A549 (cell line): ENCODE results near the gene SFXN1. TPM values are rescaled to one million over a fixed set of nuclear protein-coding genes. Genes with fewer than 3 reads are reported as not detected.

Experiments used
- ATAC-seq, 2 experiments: fragments of 200-7000 bp in 1 of 2; fragments of >200 bp in 1 of 2; cut with Nextera tagmentation in 1 of 2; cut with Tn5 transposase in 1 of 2; 3 replicates each; pipeline versions ENCODE4 v1.8.0 to v1.9.1; 2018 to 2020; ENCODE audit warnings: mild to moderate bottlenecking in 1 of 2, moderate library complexity in 1 of 2
- CTCF ChIA-PET: fragments of 300-600 bp; sonication (Branson Sonifier 250); formaldehyde crosslinking; extraction: SDS; loops from one replicate; lab custom pipeline; 2021; ENCODE audit warnings: antibody characterized with exemption, inconsistent platforms; lab: Yijun Ruan, JAX
- POLR2A ChIA-PET: fragments of 350-600 bp; formaldehyde crosslinking; extraction: SDS; loops from one replicate; lab custom pipeline; 2021; ENCODE audit warnings: antibody characterized with exemption, inconsistent platforms; lab: Yijun Ruan, JAX
- DNase-seq, 2 experiments: peaks; one replicate each; pipeline versions ENCODE4 v3.0.0 to v3.0.0-alpha.2; 2011 to 2016; ENCODE audit warnings: low read depth in 1 of 2, low spot score in 1 of 2
- FAIRE-seq: peaks from 2 replicates; lab custom pipeline; 2011; peaks lifted over from hg19 to GRCh38; lab: Jason Lieb, UNC
- H3K27ac ChIP-seq, 2 experiments: fragments of >200 bp; sonication (Bioruptor Twin); formaldehyde crosslinking; 3 replicates each; pipeline ENCODE4 v1.5.1; 2016 to 2017
- H3K4me1 ChIP-seq: fragments of >200 bp; sonication (Bioruptor Twin); formaldehyde crosslinking; 3 replicates; pipeline ENCODE4 v1.6.1; 2016
- H3K4me2 ChIP-seq: fragments of >200 bp; sonication (Bioruptor Twin); formaldehyde crosslinking; 3 replicates; pipeline ENCODE4 v1.6.1; 2016
- H3K4me3 ChIP-seq: fragments of >200 bp; sonication (Bioruptor Twin); formaldehyde crosslinking; 3 replicates; pipeline ENCODE4 v1.5.1; 2016
- H3K9me3 ChIP-seq: fragments of >200 bp; sonication (Bioruptor Twin); formaldehyde crosslinking; 3 replicates; pipeline ENCODE4 v1.6.1; 2016
- BHLHE40 ChIP-seq: IDR thresholded peaks from 2 replicates; pipeline ENCODE4 v1.6.1; 2012; ENCODE audit warnings: low read depth, low read length, inconsistent platforms
- CHD2 ChIP-seq: fragments of 150-350 bp; IDR thresholded peaks from 2 replicates; pipeline ENCODE4 v1.6.1; 2014; ENCODE audit warnings: low read length; ENCODE audit not compliant: partially characterized antibody
- CHD4 ChIP-seq: fragments of 200-600 bp; sonication (generic); IDR thresholded peaks from 2 replicates; pipeline ENCODE4 v1.6.1; 2016; ENCODE audit warnings: antibody characterized with exemption, mild to moderate bottlenecking, borderline replicate concordance
- EHMT2 ChIP-seq: fragments of 200-600 bp; sonication (generic); IDR thresholded peaks from 2 replicates; pipeline ENCODE4 v1.6.1; 2016; ENCODE audit warnings: antibody characterized with exemption, low read depth, mild to moderate bottlenecking, moderate library complexity
- ESRRA ChIP-seq: fragments of 150-350 bp; IDR thresholded peaks from 2 replicates; pipeline ENCODE4 v1.6.1; 2014; ENCODE audit warnings: mild to moderate bottlenecking, low read length, borderline replicate concordance
- FOSB ChIP-seq: fragments of 250-450 bp; sonication (Bioruptor Pico); IDR thresholded peaks from 2 replicates; pipeline ENCODE4 v1.5.0; 2020; ENCODE audit warnings: mild to moderate bottlenecking, moderate library complexity
- FOSL2 ChIP-seq, 2 experiments: fragments of 450-650 bp in 1 of 2; fragments of >200 bp in 1 of 2; sonication (Bioruptor Twin) in 1 of 2; formaldehyde crosslinking; IDR thresholded peaks; 2 replicates each; pipeline versions ENCODE4 v1.5.0 to v1.6.1; 2016 to 2020; ENCODE audit warnings: mild to moderate bottlenecking in 1 of 2, moderate library complexity in 1 of 2
- GATA3 ChIP-seq: IDR thresholded peaks from 2 replicates; pipeline ENCODE4 v1.6.1; 2012; ENCODE audit warnings: borderline replicate concordance
- HOXB13 ChIP-seq: fragments of 250-450 bp; sonication (Bioruptor Pico); IDR thresholded peaks from 2 replicates; pipeline ENCODE4 v1.5.0; 2020; ENCODE audit warnings: low read depth, mild to moderate bottlenecking, moderate library complexity
- JUN ChIP-seq, 2 experiments: fragments of >200 bp; sonication (Bioruptor Twin); formaldehyde crosslinking; IDR thresholded peaks; 2 replicates in 1 of 2; 3 replicates in 1 of 2; pipeline ENCODE4 v1.6.1; 2016 to 2017
- JUNB ChIP-seq: fragments of >200 bp; sonication (Bioruptor Twin); formaldehyde crosslinking; IDR thresholded peaks from 2 replicates; pipeline ENCODE4 v1.6.1; 2016
- KDM1A ChIP-seq: fragments of 200-600 bp; sonication (generic); IDR thresholded peaks from 2 replicates; pipeline ENCODE4 v1.6.1; 2016; ENCODE audit warnings: low read depth, mild to moderate bottlenecking
- MAFK ChIP-seq: fragments of 450-650 bp; IDR thresholded peaks from 2 replicates; pipeline ENCODE4 v1.6.1; 2014; ENCODE audit not compliant: partially characterized antibody
- MYC ChIP-seq: IDR thresholded peaks from 2 replicates; pipeline ENCODE4 v1.6.1; 2012; ENCODE audit warnings: mild to moderate bottlenecking, inconsistent platforms, low read length, improper control_type of control experiment, borderline replicate concordance
- NFE2L2 ChIP-seq: fragments of 150-350 bp; conservative IDR thresholded peaks from 2 replicates; pipeline ENCODE4 v1.6.1; 2014; ENCODE audit warnings: low read length
- POLR2AphosphoS2 ChIP-seq: conservative IDR thresholded peaks from 2 replicates; pipeline ENCODE4 v1.6.1; 2012; ENCODE audit warnings: low read length, improper control_type of control experiment, inconsistent platforms
- RARB ChIP-seq: fragments of 250-450 bp; sonication (Bioruptor Pico); IDR thresholded peaks from 2 replicates; pipeline ENCODE4 v1.8.0; 2021; ENCODE audit warnings: mild to moderate bottlenecking, moderate library complexity
- RCOR1 ChIP-seq: fragments of 150-350 bp; IDR thresholded peaks from 2 replicates; pipeline ENCODE4 v1.6.1; 2014; ENCODE audit warnings: antibody characterized with exemption, low read length, low read depth
- SMC3 ChIP-seq: fragments of >200 bp; sonication (Bioruptor Twin); formaldehyde crosslinking; IDR thresholded peaks from 3 replicates; pipeline ENCODE4 v1.6.1; 2018; ENCODE audit warnings: inconsistent platforms
- TFCP2L1 ChIP-seq: fragments of 250-450 bp; sonication (Bioruptor Pico); IDR thresholded peaks from 2 replicates; pipeline ENCODE4 v1.5.0; 2021; ENCODE audit warnings: mild to moderate bottlenecking
- TP53 ChIP-seq: fragments of 250-450 bp; sonication (Bioruptor Pico); IDR thresholded peaks from 2 replicates; pipeline ENCODE4 v1.5.0; 2021; ENCODE audit warnings: mild to moderate bottlenecking, moderate library complexity
- ZSCAN20 ChIP-seq: fragments of 250-450 bp; sonication (Bioruptor Pico); IDR thresholded peaks from 2 replicates; pipeline ENCODE4 v1.8.0; 2022; ENCODE audit warnings: mild to moderate bottlenecking, moderate library complexity
- WGBS: methylation state at CpG from one replicate; pipeline ENCODE4 v1.1.6; 2017; ENCODE audit errors: missing lambda C conversion rate; 5-methylcytosine and 5-hydroxymethylcytosine counted together
- polyA plus RNA-seq, 4 experiments: library from polyadenylated mRNA; depleted of rRNA in 3 of 4; stranded (reverse); fragments of >200 nt; fragmentation: RNase III in 1 of 4; extraction: RNeasy Plus Mini Kit Qiagen cat#74134 plus additional on column Dnase treatment in 1 of 4; gene quantifications; 2 replicates in 3 of 4; 3 replicates in 1 of 4; pipeline ENCODE4 v1.2.3, GENCODE V29; 2011 to 2017
- TF ChIP-seq, protein P1 (sequence below): fragments of 450-650 bp; IDR thresholded peaks from 2 replicates; pipeline ENCODE4 v1.6.1; 2014; ENCODE audit warnings: antibody characterized with exemption
- TF ChIP-seq, protein P2 (sequence below): IDR thresholded peaks from 2 replicates; pipeline ENCODE4 v1.6.1; 2012
- TF ChIP-seq, protein P3 (sequence below): fragments of 250-450 bp; sonication (Bioruptor Pico); IDR thresholded peaks from 2 replicates; pipeline ENCODE4 v1.5.0; 2020; ENCODE audit warnings: low read depth, mild to moderate bottlenecking, moderate library complexity
- TF ChIP-seq, protein P4 (sequence below): fragments of >200 bp; sonication (Bioruptor Twin); formaldehyde crosslinking; IDR thresholded peaks from 2 replicates; pipeline ENCODE4 v1.6.1; 2016

SFXN1 gene
- polyA plus RNA-seq, 2 of the 4 experiments (the other 2 are of a cell fraction): 79.6 to 190 TPM

DNA sequence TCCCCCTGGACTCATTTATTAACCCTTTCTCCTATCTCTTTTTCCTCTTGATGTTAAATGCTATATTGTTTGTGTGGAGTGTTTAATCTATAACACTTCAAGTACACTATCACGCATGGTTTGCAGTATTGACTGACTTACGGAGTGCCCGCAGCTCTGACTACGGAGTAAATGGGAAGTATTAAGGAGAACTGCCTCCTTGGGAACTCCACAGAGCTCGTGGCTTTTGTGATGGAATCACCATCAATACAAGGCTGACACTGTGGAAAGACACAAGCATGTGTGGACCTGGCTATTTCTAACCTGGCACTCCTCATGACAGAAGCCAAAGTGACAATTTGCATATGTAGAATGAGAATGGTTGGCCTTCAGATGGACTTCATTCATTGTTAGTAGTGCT lies 66.2 kb downstream of the SFXN1 start:
- Histone ChIP-seq H3K4me3 (no peak overlapping the region), H3K27ac (no peak overlapping the region), H3K9me3 (no peaks in the 10 kb centered on the region), H3K4me2 (no peak overlapping the region), H3K4me1 (no peaks in the 10 kb centered on the region)
- ChIA-PET POLR2A (no interaction called here), CTCF (interaction anchor here (0.6 to 3.5 kb wide), 4 partner anchors 10 to 17 kb away, joined by 3 to 22 read pairs (median 4); no protein-coding TSS in a partner anchor)
- no peak for ATAC-seq
- DNase-seq: no peak
- TF ChIP-seq, protein P1, sequence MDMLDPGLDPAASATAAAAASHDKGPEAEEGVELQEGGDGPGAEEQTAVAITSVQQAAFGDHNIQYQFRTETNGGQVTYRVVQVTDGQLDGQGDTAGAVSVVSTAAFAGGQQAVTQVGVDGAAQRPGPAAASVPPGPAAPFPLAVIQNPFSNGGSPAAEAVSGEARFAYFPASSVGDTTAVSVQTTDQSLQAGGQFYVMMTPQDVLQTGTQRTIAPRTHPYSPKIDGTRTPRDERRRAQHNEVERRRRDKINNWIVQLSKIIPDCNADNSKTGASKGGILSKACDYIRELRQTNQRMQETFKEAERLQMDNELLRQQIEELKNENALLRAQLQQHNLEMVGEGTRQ: no peak
- no peak for TF ChIP-seq GATA3
- TF ChIP-seq SMC3: no peak
- TF ChIP-seq, protein P2, sequence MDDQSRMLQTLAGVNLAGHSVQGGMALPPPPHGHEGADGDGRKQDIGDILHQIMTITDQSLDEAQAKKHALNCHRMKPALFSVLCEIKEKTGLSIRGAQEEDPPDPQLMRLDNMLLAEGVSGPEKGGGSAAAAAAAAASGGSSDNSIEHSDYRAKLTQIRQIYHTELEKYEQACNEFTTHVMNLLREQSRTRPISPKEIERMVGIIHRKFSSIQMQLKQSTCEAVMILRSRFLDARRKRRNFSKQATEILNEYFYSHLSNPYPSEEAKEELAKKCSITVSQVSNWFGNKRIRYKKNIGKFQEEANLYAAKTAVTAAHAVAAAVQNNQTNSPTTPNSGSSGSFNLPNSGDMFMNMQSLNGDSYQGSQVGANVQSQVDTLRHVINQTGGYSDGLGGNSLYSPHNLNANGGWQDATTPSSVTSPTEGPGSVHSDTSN: no peak
- TF ChIP-seq HOXB13 (CRISPR knock-in tag): no peak
- no peak for TF ChIP-seq ZSCAN20 (CRISPR knock-in tag)
- no peak for TF ChIP-seq CHD4
- TF ChIP-seq, protein P3, sequence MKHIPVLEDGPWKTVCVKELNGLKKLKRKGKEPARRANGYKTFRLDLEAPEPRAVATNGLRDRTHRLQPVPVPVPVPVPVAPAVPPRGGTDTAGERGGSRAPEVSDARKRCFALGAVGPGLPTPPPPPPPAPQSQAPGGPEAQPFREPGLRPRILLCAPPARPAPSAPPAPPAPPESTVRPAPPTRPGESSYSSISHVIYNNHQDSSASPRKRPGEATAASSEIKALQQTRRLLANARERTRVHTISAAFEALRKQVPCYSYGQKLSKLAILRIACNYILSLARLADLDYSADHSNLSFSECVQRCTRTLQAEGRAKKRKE (CRISPR knock-in tag): no peak
- no peak for TF ChIP-seq RCOR1
- TF ChIP-seq BHLHE40: no peak
- TF ChIP-seq FOSB (CRISPR knock-in tag): no peak
- TF ChIP-seq POLR2AphosphoS2: no peak
- TF ChIP-seq EHMT2: no peak
- TF ChIP-seq JUN (IDR thresholded peaks at IDR 0.05): no peak
- TF ChIP-seq KDM1A: no peak
- no peak for TF ChIP-seq ESRRA
- no peak for TF ChIP-seq NFE2L2
- no peak for TF ChIP-seq MAFK
- no peak for FAIRE-seq
- WGBS: 64% methylated on average over 5 of the region's 5 CpGs

DNA sequence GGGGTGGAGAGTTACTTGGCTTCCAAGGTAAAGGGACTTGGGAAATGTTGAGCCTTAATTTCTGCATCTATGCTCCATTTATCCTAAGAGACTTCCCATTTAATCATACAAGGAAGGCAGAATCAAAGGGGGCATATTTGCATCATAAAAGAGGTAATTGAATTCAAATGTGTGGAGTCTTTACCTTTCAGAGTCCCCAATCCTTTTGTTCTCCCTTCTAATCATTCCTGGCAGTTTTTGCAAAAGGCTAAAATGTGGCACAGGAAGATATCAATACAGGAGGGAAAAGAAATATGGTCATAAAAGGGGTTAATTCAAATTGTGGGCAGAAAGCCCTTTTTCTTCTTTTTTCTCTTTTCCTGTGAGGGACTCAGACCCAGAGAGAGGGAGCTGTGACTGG lies 69.5 kb downstream of the SFXN1 start:
- Histone ChIP-seq H3K4me3 (no peak overlapping the region), H3K9me3 (no peaks in the 10 kb centered on the region), H3K4me1 (no peaks in the 10 kb centered on the region), H3K4me2 (no peak overlapping the region), H3K27ac (no peak overlapping the region)
- ChIA-PET CTCF (interaction anchor here (1.3 kb wide), 1 partner anchor 14 kb away, joined by 3 read pairs; no protein-coding TSS in a partner anchor), POLR2A (no interaction called here)
- TF ChIP-seq TFCP2L1 (CRISPR knock-in tag) (no peak), RARB (no peak), JUNB (no peak), ZSCAN20 (CRISPR knock-in tag) (no peak), RCOR1 (no peak), TP53 (CRISPR knock-in tag) (no peak), FOSL2 (IDR thresholded peaks at IDR 0.05) (no peak), FOSL2 (CRISPR knock-in tag; IDR thresholded peaks at IDR 0.05) (no peak), CHD2 (no peak), MYC (no peak), FOSB (CRISPR knock-in tag) (no peak)
- TF ChIP-seq, protein P4, sequence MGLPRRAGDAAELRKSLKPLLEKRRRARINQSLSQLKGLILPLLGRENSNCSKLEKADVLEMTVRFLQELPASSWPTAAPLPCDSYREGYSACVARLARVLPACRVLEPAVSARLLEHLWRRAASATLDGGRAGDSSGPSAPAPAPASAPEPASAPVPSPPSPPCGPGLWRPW: no peak
- DNase-seq: no peak
- no peak for FAIRE-seq
- no peak for ATAC-seq
